ENCODE data around the gene GPRASP1.
"Not testable (repeated sequence)": the region's sequence is repeated elsewhere in the genome, so short reads cannot be mapped to it uniquely, and the experiment has no call there.

DNA sequence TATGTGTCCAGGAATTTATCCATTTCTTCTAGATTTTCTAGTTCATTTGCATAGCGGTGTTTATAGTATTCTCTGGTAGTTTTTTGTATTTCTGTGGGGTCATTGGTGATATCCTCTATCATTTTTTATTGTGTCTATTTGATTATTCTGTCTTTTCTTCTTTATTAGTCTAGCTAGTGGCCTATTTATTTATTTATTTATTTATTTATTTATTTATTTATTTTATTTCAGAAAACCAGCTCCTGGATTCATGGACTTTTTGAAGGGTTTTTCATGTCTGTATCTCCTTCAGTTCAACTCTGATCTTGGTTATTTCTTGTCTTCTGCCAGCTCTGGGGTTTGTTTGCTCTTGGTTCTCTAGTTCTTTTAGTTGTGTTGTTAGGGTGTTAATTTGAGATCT, 26.2 kb downstream of the GPRASP1 start:
- not testable (repeated sequence) for TF ChIP-seq PHF8 (IDR thresholded peaks at IDR 0.05; ENCODE audit: borderline replicate concordance, low read depth)
- TF ChIP-seq, protein P1, sequence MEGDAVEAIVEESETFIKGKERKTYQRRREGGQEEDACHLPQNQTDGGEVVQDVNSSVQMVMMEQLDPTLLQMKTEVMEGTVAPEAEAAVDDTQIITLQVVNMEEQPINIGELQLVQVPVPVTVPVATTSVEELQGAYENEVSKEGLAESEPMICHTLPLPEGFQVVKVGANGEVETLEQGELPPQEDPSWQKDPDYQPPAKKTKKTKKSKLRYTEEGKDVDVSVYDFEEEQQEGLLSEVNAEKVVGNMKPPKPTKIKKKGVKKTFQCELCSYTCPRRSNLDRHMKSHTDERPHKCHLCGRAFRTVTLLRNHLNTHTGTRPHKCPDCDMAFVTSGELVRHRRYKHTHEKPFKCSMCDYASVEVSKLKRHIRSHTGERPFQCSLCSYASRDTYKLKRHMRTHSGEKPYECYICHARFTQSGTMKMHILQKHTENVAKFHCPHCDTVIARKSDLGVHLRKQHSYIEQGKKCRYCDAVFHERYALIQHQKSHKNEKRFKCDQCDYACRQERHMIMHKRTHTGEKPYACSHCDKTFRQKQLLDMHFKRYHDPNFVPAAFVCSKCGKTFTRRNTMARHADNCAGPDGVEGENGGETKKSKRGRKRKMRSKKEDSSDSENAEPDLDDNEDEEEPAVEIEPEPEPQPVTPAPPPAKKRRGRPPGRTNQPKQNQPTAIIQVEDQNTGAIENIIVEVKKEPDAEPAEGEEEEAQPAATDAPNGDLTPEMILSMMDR (IDR thresholded peaks at IDR 0.05), result not testable (repeated sequence)
